ENCODE results near the gene SCGB1A1.
"Not testable (repeated sequence)": the region's sequence is repeated elsewhere in the genome, so short reads cannot be mapped to it uniquely, and the experiment has no call there.

The SCGB1A1 gene

GRCh38 chr11:62418733-62419132 is at the start of gene SCGB1A1:
SCGB1A1 (plus strand) TSS chr11:62419033; CDS start chr11:62419096, 63 bp downstream.
- H3K9ac ChIP-seq (ENCODE audit: low read length): no peak within 1 kb of the TSS
- peak within 1 kb of the TSS; percentile 18 for H3K4me3 ChIP-seq (ENCODE audit: low read length)
- H3K27me3 ChIP-seq (ENCODE audit: control insufficient read depth, insufficient read depth, low read length): no peaks in the 10 kb centered on the region
- H3K36me3 ChIP-seq (ENCODE audit: control insufficient read depth, insufficient read depth, low read length): no peaks in the 10 kb centered on the region
- H3K27ac ChIP-seq (ENCODE audit: low read depth, low read length): peak within 1 kb of the TSS; percentile 81
- H3K4me1 ChIP-seq (ENCODE audit: control insufficient read depth, insufficient read depth, low read length): peaks cover 28% of the 10 kb centered on the region

- H3K27ac ChIP-seq (ENCODE audit: low read depth, low read length): no peak overlapping the region
- H3K9ac ChIP-seq (ENCODE audit: low read length): no peak overlapping the region
- H3K4me3 ChIP-seq (ENCODE audit: low read length): peak overlapping the region; percentile 36
- no peaks in the 10 kb centered on the region for H3K4me1 ChIP-seq (ENCODE audit: control insufficient read depth, insufficient read depth, low read length)
- no peaks in the 10 kb centered on the region for H3K36me3 ChIP-seq (ENCODE audit: control insufficient read depth, insufficient read depth, low read length)
- no peaks in the 10 kb centered on the region for H3K27me3 ChIP-seq (ENCODE audit: control insufficient read depth, insufficient read depth, low read length)
Observed at GRCh38 chr11:62370743-62371440, 47.9 kb upstream of the SCGB1A1 start.

- H3K27ac ChIP-seq (ENCODE audit: low read depth, low read length): no peak overlapping the region
- H3K27me3 ChIP-seq (ENCODE audit: control insufficient read depth, insufficient read depth, low read length): no peaks in the 10 kb centered on the region
- H3K4me3 ChIP-seq (ENCODE audit: low read length): no peak overlapping the region
- H3K36me3 ChIP-seq (ENCODE audit: control insufficient read depth, insufficient read depth, low read length): no peaks in the 10 kb centered on the region
- no peaks in the 10 kb centered on the region for H3K4me1 ChIP-seq (ENCODE audit: control insufficient read depth, insufficient read depth, low read length)
- no peak overlapping the region for H3K9ac ChIP-seq (ENCODE audit: low read length)
Observed at GRCh38 chr11:62372871-62373270, 46.0 kb upstream of the SCGB1A1 start.

GRCh38 chr11:62373464-62374119 is 45.2 kb upstream of the SCGB1A1 start:
- Histone ChIP-seq H3K4me1 (ENCODE audit: control insufficient read depth, insufficient read depth, low read length) (no peaks in the 10 kb centered on the region), H3K36me3 (ENCODE audit: control insufficient read depth, insufficient read depth, low read length) (no peaks in the 10 kb centered on the region)

GRCh38 chr11:62374801-62375200 is 44.0 kb upstream of the SCGB1A1 start:
- no peaks in the 10 kb centered on the region for H3K36me3 ChIP-seq (ENCODE audit: control insufficient read depth, insufficient read depth, low read length)
- H3K27ac ChIP-seq (ENCODE audit: low read depth, low read length): no peak overlapping the region
- no peaks in the 10 kb centered on the region for H3K27me3 ChIP-seq (ENCODE audit: control insufficient read depth, insufficient read depth, low read length)
- no peak overlapping the region for H3K9ac ChIP-seq (ENCODE audit: low read length)
- H3K4me1 ChIP-seq (ENCODE audit: control insufficient read depth, insufficient read depth, low read length): no peaks in the 10 kb centered on the region
- H3K4me3 ChIP-seq (ENCODE audit: low read length): no peak overlapping the region

More at GRCh38 chr11:62373464-62374119, 45.2 kb upstream of the SCGB1A1 start:
- Histone ChIP-seq H3K9ac (ENCODE audit: low read length) (no peak overlapping the region), H3K27me3 (ENCODE audit: control insufficient read depth, insufficient read depth, low read length) (no peaks in the 10 kb centered on the region), H3K4me3 (ENCODE audit: low read length) (no peak overlapping the region), H3K27ac (ENCODE audit: low read depth, low read length) (no peak overlapping the region)

- not testable (repeated sequence) for H3K4me1 ChIP-seq (ENCODE audit: control insufficient read depth, insufficient read depth, low read length); H3K27ac ChIP-seq (ENCODE audit: low read depth, low read length); H3K27me3 ChIP-seq (ENCODE audit: control insufficient read depth, insufficient read depth, low read length); H3K36me3 ChIP-seq (ENCODE audit: control insufficient read depth, insufficient read depth, low read length); H3K9ac ChIP-seq (ENCODE audit: low read length); H3K4me3 ChIP-seq (ENCODE audit: low read length)
Observed at GRCh38 chr11:62378459-62379063, 40.3 kb upstream of the SCGB1A1 start.

GRCh38 chr11:62379586-62379985 is 39.2 kb upstream of the SCGB1A1 start:
- not testable (repeated sequence) for H3K4me3 ChIP-seq (ENCODE audit: low read length); H3K9ac ChIP-seq (ENCODE audit: low read length)

GRCh38 chr11:62380821-62381245 is 38.0 kb upstream of the SCGB1A1 start:
- not testable (repeated sequence) for H3K4me3 ChIP-seq (ENCODE audit: low read length); H3K27me3 ChIP-seq (ENCODE audit: control insufficient read depth, insufficient read depth, low read length); H3K9ac ChIP-seq (ENCODE audit: low read length); H3K27ac ChIP-seq (ENCODE audit: low read depth, low read length); H3K36me3 ChIP-seq (ENCODE audit: control insufficient read depth, insufficient read depth, low read length); H3K4me1 ChIP-seq (ENCODE audit: control insufficient read depth, insufficient read depth, low read length)

More at GRCh38 chr11:62379586-62379985, 39.2 kb upstream of the SCGB1A1 start:
- not testable (repeated sequence) for H3K27ac ChIP-seq (ENCODE audit: low read depth, low read length); H3K4me1 ChIP-seq (ENCODE audit: control insufficient read depth, insufficient read depth, low read length); H3K36me3 ChIP-seq (ENCODE audit: control insufficient read depth, insufficient read depth, low read length); H3K27me3 ChIP-seq (ENCODE audit: control insufficient read depth, insufficient read depth, low read length)

- Histone ChIP-seq H3K27me3 (ENCODE audit: control insufficient read depth, insufficient read depth, low read length) (no peaks in the 10 kb centered on the region), H3K27ac (ENCODE audit: low read depth, low read length) (no peak overlapping the region), H3K4me3 (ENCODE audit: low read length) (no peak overlapping the region), H3K36me3 (ENCODE audit: control insufficient read depth, insufficient read depth, low read length) (no peaks in the 10 kb centered on the region), H3K9ac (ENCODE audit: low read length) (no peak overlapping the region), H3K4me1 (ENCODE audit: control insufficient read depth, insufficient read depth, low read length) (peaks cover 2% of the 10 kb centered on the region)
Observed at GRCh38 chr11:62383822-62384221, 35.0 kb upstream of the SCGB1A1 start.

- not testable (repeated sequence) for H3K4me3 ChIP-seq (ENCODE audit: low read length); H3K36me3 ChIP-seq (ENCODE audit: control insufficient read depth, insufficient read depth, low read length); H3K27me3 ChIP-seq (ENCODE audit: control insufficient read depth, insufficient read depth, low read length)
Observed at GRCh38 chr11:62386083-62386482, 32.8 kb upstream of the SCGB1A1 start.

GRCh38 chr11:62387381-62387780 is 31.5 kb upstream of the SCGB1A1 start:
- Histone ChIP-seq H3K9ac (ENCODE audit: low read length) (no peak overlapping the region), H3K4me3 (ENCODE audit: low read length) (no peak overlapping the region), H3K27ac (ENCODE audit: low read depth, low read length) (no peak overlapping the region), H3K27me3 (ENCODE audit: control insufficient read depth, insufficient read depth, low read length) (no peaks in the 10 kb centered on the region), H3K36me3 (ENCODE audit: control insufficient read depth, insufficient read depth, low read length) (no peaks in the 10 kb centered on the region), H3K4me1 (ENCODE audit: control insufficient read depth, insufficient read depth, low read length) (no peaks in the 10 kb centered on the region)

More at GRCh38 chr11:62386083-62386482, 32.8 kb upstream of the SCGB1A1 start:
- not testable (repeated sequence) for H3K27ac ChIP-seq (ENCODE audit: low read depth, low read length); H3K9ac ChIP-seq (ENCODE audit: low read length); H3K4me1 ChIP-seq (ENCODE audit: control insufficient read depth, insufficient read depth, low read length)

GRCh38 chr11:62388999-62389398 is 29.8 kb upstream of the SCGB1A1 start:
- no peaks in the 10 kb centered on the region for H3K27me3 ChIP-seq (ENCODE audit: control insufficient read depth, insufficient read depth, low read length)
- H3K36me3 ChIP-seq (ENCODE audit: control insufficient read depth, insufficient read depth, low read length): no peaks in the 10 kb centered on the region
- no peak overlapping the region for H3K9ac ChIP-seq (ENCODE audit: low read length)
- H3K4me1 ChIP-seq (ENCODE audit: control insufficient read depth, insufficient read depth, low read length): no peaks in the 10 kb centered on the region
- no peak overlapping the region for H3K27ac ChIP-seq (ENCODE audit: low read depth, low read length)
- H3K4me3 ChIP-seq (ENCODE audit: low read length): no peak overlapping the region

Data from rectal smooth muscle tissue (tissue), 1 donor.